GM19395 (cell line): ENCODE data around the gene CD207.

ENCODE experiments used
- ATAC-seq: cut with Tn5 transposase; IDR thresholded peaks from one replicate; pipeline ENCODE4 v1.9.1; 2021; ENCODE audit warnings: mild to moderate bottlenecking, moderate library complexity; ENCODE audit not compliant: unreplicated experiment

Gene CD207

DNA sequence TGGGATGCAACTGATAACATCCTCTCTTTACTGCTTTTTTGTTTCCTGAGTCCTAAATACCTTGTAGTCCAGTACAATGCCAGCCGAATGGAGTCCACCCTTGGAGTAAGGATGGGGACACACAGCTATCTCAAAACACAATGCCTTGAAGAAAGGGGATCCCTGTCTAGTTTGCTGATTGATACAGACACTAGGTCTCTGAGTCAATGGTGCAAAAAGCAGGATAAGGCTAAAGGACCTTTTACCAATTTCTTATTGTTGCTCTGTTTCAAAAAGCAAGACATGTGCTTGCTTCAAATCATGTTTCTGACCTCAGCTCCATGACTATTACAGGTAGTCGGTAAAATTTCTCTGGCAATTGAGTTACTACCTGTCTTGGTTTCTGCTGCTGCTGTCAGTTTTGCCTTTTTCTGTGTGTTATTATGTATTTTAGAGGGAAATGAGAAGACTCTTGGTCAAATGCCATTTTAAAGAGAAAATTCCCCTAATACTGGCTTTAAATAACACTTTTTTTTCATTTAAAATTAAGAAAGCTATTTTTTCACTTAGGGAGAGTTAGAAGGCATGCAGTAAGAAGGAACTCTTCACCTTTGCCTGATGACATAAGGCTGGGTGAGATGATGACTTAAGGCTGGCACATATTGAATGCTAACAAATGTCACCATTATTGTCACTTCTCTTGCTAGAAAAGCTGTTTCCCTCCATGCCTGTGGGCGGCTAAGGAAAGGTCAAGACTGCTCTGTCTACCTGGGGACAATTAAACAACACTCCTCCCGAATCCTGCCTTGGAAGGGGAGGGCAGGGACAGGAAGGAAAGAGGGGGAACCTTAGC is 40.2 kb downstream of the CD207 start:
- no peak for ATAC-seq

DNA sequence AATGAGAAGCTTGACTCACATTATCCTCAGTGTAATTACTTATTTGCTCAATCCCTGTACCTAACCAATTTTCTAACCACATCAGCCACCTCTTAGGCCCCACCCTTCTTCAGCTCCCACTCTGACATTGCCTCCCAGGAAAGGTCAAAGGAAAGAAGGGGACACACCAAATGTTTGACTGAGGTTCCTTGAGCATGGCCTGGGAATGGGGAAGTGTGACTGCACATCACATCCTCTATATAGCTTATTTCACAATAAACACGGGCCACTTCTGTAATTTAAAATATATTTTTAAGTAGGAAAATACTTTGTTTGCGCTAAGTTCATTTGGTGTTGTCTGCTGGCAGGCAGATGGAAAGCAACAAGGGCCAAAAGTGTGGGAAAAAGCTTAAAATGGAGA is 42.2 kb downstream of the CD207 start:
- ATAC-seq: no peak

DNA sequence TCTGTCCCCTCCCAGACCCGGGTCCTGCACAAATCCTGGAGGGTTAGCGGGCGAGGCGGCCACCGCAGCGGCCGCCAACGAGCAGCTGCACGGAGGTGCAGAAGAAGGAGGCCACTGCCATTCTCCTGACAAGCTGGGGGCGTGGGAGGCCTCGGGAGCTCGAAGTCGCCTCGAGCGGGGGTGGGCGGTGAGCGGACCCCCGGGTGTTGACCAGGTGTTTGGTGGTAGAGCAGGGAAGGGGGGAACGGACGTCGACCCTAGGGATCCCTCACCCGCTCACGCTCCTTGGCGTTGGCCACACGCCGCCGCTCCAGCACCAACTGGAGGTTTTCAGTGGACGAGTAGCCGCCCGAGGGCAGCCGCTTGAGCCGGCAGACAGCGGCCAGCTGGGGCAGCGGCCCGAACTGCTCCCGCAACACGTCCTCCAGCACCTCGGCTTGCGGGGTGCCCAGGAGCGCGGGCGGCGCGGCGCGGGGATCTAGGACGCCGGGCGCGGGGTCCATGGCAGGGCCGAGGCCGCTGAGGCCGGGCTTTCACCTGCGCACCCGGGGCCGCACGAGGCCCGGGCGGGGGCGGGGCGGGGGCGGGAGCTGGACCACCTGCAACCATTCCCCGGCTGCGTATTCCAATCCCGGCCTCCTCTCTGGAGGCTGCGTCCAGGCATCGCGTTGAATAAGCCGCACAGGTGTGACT is 45.3 kb downstream of the CD207 start, which contains the start of gene FIGLA:
TSS of gene FIGLA (minus strand) at position 508 of the 693 bp plus-strand sequence. CDS start at position 503, 5 bp downstream.
- no peak for ATAC-seq

DNA sequence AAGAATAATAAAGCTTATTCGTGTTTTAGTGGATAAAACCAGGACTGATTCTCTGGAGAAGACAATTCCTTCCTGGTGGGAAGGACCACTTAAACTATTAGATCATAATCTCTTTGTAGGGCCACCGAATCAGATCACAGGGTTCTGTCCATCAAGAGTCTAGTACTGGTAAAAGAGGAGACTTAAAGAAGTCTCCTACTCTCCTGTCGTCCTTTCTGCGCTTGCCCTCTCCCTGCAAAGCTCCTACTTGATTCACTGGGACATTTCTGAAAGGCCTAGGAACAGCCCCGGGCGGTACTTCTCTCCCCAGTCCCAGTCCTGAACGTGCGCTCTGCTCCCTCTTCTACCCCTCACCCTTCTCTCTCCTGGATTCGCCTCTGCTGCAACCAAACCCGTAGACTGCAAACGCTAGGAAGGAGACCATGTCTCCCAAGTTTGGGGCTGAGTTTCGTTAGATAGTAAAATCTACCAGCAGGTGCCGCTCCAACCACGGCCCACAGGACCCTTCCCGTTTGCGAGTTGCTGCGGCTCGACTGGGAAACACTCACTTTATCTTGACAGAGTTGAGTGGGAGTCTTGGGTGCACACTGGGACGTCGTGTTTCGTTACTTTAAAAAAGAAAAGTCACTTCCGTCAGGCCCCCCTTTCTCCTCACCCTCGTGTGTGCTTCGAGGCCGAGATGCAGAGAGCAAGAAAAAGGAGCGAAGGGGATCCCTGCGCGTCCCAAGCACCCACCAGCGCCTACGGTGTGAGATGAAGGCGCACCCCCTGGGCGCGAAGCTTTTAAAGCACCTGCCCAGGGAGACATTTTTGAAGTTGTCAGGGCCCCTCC is 46.1 kb downstream of the CD207 start:
- no peak for ATAC-seq

DNA sequence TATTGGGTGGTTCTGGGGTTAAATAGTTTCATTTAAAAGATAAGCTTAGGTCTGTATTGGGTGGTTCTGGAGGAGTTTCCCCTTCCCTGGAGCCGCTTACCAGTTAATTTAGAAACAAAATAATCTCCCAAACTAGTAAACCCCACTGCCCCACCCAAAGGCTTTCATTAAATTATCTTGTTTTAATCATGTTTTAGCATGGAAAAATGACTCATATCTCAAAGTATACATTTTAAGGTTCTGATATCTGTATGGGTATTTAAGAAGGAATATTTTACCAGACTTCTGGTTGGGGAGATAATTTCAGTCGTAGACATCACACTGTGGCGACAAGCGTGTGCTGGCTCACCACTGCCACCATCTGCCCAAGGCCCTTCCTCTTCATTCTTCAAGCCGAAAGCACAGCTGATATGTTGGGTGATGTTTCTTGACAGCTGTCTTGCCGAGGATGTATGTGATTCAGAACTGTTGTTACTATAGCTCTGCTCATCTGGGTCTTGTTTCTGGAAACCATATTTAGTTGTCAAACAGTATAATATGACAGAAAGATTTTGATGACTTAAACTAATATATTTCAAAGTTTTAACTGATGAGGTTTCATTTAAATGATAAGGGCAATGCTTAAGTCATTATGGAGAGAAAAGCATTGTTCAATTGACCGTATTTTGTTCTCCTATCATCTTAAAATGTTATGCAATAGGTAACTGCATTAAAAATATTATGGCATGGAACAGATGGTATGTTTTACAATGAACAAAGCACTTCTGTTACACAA is 50.3 kb downstream of the CD207 start:
- ATAC-seq: no peak

DNA sequence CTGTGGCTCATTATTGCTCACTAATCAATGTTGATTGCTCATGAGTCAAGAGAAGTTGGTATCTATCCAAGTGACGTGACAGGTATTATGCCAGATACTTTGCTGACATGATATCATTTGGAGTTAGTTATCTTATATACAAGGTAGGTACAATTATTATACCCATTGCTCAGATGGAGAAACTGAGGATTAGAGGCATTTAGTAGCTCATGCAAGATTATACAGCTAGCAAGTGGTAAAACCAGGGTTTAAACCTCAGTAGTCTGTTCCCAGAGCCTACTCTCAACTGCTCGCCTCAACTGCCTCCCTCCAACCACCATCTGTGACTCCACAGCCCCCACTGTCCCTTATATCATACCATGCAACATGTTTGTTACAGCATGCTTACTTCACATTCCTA is 51.3 kb downstream of the CD207 start:
- no peak for ATAC-seq
